NCI-H1048 (cell line): ENCODE measurements around the gene MAMDC4.
"Not testable (repeated sequence)": the region's sequence is repeated elsewhere in the genome, so short reads cannot be mapped to it uniquely, and the experiment has no call there.

Experiments used
- DNase-seq: peaks from one replicate; lab custom pipeline; 2025; lab: John Stamatoyannopoulos, UW

The MAMDC4 gene

GRCh38 chr9:136851941-136852663 lies at the start of gene MAMDC4:
TSS of gene MAMDC4 (plus strand) at chr9:136852346. CDS start at chr9:136852417, 71 bp downstream.
- DNase-seq = no peak

- DNase-seq = not testable (repeated sequence)
Observed at GRCh38 chr9:136803009-136803550, 49.1 kb upstream of the MAMDC4 start.

- no peak for DNase-seq
Observed at GRCh38 chr9:136803551-136804508, 48.3 kb upstream of the MAMDC4 start.

DNA sequence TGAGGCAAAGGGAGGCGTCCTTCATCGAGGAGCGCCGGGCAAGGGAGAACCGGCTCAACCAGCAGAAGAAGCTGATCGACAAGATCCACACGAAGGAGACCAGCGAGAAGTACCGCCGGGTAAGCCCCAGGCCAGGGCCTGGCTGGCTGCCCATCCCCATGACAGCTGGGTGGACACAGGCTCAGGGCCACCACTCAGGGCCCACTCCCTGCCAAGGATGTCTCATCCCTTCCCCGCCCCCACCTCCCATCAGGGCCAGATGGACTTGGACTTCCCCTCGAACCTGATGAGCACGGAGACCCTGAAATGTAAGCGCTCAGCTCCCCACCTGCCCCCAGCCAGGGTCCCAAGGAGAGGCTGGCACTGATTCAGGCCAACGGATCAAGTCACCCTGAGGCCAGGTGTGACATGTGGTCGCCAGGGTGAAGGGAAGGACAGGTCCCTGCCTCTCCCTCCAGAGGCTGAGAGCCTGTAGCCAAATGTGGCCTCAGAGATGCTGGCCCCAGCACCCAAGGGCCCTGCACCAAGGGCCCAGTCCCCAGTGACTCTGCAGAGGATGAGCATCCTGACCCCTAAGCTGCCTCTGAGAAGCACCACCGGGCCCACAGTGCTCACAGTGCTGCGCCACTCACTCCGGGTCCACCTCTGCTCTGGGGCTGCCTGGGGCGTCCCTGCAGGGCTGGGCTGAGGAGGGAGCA lies 47.5 kb upstream of the MAMDC4 start:
- DNase-seq = no peak

DNA sequence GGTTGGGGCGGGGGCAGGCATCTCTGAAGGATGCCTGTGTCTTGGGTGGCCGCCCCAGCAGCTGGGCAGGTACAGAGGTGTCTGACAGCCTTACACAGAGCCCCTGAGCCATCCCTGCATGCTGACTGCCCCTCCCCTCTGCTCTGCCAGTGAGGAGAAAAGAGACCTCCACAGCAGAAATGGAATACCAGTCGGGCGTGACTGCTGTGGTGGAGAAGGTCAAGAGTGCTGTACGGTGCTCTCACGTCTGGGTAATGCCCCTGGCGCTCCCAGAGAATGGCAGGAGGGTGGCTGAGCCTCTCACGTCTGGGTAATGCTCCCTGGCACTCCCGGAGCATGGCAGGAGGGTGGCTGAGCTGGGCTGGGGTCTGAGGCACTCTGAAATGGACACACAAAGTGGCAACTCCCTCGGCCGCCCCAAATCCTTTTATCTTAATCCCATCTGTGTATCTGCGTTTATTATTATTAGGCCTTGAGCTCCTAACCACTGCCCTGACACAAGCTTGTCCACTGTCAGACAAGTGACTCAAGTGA lies 46.9 kb upstream of the MAMDC4 start:
- DNase-seq = no peak

DNA sequence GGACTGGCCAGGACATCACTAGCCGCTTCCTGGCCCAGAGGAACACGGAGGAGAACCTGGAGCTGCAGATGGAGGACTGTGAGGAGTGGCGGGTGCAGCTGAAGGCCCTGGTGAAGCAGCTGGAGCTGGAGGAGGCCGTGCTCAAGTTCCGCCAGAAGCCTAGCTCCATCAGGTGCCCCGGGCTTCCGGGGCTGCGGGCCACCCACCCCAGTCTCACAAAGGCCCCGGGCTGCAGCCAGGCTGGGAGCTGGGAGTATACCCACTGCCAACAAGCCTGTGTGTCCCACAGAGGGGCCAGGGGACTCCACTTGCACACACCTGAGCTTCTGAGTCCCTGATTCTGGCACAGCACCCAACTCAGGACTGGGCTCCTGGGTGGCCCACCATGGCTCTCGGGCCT lies 46.1 kb upstream of the MAMDC4 start:
- DNase-seq = no peak

DNA sequence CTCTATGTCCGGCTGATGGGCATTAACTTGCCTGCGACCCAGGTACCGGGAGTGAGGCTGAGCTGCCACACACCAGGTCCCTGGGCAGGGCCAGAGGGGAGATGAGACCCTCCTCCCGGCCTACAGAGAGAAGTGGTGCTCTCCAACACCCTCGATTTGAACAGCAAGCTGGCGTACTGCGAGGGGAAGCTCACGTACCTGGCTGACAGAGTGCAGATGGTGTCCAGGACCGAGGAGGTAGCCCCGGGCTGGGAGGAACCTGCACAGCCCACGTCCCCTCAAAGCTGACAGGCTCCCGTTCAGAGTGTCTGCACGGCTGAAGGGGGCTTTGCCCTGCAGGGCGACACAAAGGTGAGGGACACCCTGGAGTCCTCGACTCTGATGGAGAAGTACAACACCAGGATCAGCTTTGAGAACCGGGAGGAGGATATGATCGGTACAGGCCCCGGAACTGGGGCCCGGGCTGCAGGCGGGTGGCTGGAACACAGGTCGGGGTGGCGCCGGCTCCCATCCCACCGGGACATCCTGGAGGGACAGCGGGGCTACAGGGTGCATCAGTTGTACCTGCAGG lies 45.4 kb upstream of the MAMDC4 start:
- DNase-seq = no peak

DNA sequence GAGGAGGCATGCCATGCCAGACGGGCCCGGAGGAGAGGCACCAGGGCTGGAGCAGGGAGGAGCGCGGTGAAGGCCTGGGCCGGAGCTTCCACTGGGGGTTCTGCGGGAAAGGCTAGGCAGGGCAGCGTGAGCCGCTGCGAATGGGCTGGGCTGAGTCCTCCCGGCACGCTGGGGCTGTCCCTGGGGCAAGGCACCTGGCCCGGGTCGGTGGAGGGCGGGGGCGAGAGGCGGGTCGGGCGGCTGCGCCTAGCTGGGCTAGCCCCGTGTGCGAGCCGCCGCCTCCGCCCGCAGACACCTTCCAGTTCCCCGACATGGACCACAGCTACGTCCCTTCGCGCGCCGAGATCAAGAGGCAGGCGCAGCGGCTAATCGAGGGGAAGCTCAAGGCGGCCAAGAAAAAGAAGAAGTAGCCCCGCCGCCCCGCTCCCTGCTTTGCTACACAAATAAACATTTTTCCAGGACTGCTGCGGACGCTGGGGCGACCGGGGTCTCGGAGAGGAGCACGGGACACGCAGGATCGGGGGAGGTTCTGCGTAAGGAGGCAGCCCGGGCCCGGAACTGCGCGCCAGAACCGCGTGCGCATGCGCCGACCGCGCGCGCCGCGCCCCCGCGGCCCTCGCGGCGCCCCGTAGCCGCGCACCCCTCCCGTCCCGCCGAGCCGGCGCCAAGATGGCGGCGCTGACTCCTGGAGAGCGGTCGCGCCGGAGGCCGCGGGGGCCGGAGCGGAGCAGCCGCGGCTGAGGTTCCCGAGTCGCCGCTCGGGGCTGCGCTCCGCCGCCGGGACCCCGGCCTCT lies 44.7 kb upstream of the MAMDC4 start, which contains the start of gene RABL6:
RABL6 (plus strand) TSS at position 668 of the 794 bp plus-strand sequence. CDS start 249 bp downstream, outside the sequence.
- DNase-seq = peak; percentile 43

- DNase-seq = no peak
Observed at GRCh38 chr9:136808075-136808805, 43.9 kb upstream of the MAMDC4 start.

DNA sequence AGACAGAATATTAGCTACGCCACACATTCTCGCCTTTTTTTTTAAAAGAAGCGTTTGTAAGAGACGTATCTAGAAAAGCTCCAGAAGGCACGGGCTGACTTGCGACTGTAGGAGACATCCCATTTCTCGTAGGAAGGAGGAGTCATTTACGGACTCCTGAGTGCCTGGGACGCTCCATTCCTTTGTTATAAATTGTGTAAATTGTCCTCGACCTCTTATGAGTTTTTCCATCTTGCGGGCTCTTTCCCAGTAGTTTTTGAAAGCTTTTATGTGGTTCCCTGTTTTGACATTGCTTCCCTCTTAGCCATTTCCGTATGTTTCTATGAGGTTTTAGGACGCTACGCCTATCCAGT lies 43.4 kb upstream of the MAMDC4 start:
- DNase-seq = no peak

DNA sequence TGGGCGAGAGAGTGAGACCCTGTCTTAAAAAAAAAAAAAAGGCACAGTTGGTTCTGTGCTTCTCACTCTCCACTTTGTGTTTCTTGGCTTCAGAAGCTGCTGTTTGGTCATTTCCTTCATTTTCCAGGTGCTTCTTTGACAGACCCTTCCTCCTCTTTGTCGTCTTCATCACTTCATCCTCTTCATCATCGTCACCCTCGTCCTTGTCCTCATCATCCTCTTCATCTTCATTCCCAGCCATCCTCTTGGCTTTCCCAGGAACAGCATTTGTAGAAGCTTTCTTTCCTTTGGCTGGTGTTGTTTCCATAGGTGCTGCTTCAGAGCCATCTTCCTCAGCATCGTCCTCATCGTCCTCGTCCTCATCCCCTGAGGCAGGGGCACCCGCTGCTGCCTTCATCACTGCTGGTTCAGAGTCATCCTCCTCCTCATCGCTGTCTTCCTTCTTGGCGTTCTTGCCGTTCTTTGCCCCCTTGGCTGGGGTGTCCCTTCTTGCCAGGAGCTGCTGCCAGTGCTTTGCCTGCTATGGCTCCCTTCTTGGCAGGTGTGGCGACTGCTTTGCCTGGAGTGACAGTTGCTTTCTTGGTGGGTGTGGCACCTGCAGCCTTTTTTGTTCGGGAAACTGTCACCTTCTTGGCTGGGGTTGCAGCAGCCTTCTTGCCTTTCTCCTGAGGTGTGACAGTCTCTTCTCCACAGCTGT lies 37.3 kb upstream of the MAMDC4 start:
- DNase-seq = no peak

DNA sequence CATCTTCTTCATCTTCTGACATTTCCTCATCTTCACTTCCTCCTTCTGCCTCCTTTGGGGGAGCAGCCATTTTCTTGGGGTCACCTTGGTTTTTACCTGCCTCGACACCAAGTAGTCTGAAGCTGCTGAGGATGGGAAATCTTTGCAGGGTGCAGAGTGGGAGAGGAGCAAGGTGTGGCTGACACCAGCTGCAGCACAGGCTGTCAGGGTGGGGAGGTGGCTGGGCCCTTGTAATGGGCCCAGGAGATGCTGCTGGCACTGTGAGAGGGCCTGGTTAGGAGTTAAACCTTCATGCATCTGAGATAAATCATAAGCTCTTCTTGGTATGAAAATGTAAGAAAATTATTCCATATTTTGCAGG lies 36.7 kb upstream of the MAMDC4 start:
- no peak for DNase-seq

- no peak for DNase-seq
Observed at GRCh38 chr9:136820971-136821825, 30.9 kb upstream of the MAMDC4 start.

DNA sequence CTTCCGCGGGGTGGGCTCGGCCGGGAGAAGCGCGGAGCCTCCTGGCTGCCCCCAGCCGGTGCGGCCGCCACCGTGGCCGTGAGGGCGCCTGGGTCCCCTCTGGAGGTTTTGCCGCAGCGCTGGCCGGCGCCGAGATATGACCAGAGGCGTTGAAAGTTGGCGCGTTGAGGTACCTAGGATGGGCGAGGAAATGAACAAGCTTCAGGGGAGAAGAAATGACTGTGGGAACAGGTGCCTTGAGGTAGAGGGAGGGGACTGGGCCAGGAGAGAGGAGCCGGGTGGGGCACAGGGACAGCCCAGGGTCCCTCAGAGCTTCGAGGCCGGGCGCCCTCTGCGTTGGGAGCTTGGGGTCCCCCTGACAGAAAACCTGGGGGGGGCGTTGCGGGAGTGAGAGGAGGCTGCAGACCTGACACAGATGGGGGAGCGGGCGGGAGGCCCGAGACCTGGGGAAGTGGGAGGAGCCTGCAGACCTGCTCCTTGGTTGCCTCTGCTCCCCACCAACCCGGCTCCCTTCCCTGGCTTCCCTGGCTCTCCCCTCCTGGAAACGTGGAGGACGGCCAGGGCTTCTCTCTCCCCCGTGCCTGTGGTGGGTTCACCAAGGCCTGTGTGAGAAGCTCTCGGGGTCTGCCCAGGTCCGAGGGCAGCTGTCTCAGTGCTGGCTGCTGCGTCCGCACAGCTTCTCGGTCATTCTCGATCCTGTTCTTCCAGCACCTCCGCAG lies 30.2 kb upstream of the MAMDC4 start:
- DNase-seq = no peak

DNA sequence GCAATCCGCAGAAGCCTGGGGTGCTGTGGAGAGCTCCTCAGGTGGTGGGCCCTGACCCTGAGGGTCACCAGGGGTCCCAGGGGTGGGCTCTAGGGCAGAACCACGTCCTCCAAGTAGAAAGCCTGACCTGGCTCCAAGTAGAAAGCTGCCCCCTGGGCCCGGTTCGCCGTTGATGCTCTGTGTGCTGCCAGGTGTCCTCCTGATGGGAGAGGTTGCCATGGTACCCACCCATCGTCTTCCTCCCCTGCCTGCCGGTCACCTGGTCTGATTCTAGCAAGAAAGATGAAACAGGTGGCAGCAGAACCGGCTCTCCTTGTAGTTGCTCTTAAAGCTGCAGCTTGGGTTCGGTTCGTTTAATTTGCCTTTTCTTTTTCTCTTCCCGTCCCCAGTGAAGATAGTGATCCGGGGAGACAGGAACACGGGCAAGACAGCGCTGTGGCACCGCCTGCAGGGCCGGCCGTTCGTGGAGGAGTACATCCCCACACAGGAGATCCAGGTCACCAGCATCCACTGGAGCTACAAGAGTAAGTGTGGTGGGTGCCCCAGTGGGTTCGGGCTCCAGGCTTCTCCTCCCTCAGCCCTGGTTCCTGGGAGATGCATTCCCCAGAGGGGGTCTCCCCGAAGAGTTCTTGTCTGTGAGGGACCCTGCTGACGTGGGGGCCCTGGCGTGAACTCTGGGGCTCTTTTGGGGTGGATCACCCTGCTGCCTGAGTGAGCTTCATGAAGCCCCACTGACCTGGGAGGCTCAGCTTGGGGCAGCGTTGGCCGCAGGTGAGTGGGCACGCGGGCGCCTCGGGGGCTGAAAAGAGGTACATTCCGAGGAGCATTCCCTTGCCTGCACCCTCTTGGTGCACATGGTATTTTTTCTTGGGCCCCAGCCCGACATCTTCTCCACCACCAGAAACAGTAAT lies 28.8 kb upstream of the MAMDC4 start:
- DNase-seq = no peak

DNA sequence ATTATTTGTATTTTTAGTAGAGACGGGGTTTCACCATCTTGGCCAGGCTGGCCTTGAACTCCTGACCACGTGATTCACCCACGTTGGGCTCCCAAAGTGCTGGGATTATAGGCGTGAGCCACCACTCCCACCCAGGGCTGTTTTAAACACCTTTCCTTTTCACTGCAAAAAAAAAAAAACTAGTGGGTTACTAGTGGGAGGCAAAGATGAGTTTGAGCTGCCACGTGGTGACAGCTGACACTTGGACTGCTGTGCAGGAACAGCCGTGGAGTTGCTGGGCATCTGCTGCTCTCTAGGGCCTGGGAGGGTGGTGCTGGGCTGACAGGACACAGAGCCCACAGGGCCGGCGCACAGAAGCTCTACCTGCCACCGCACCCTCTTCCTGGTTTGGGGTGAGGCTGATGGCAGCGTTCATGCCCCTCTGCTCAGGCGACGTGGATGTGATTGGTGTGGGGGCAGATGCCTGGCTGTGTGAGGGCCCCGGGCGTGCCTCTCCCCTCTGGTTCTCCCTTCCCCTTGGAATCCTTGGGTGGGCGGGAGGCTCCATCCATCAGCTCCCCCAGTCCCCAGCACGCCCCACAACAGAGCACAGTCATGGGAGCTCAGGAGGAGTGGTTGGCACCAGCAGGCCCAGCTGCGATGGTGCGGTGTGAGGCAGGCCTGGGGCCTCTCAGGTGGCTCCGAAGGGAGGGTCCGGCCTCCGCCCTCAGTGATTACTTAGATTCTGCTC lies 27.5 kb upstream of the MAMDC4 start:
- DNase-seq = no peak
